ENCODE measurements around the gene PLB1. TPM values are rescaled to one million over a fixed set of nuclear protein-coding genes. Genes with fewer than 3 reads are reported as not detected.
"Not testable (repeated sequence)": the region's sequence is repeated elsewhere in the genome, so short reads cannot be mapped to it uniquely, and the experiment has no call there.

PLB1 gene
- total and polyA plus RNA-seq, 9 donors = 1.4 to 4.3 (median 2.0) TPM

GRCh38 chr2:28544922-28545589 is 49.2 kb downstream of the PLB1 start:
- Histone ChIP-seq H3K9me3 (replicated peaks; ENCODE audit: control insufficient read depth, low read depth, low read length) (no peaks in the 10 kb centered on the region), H3K27ac (ENCODE audit: low read length) (peak overlapping the region; percentile 92), H3K4me3 (ENCODE audit: low read length) (no peak overlapping the region), H3K27me3 (ENCODE audit: control insufficient read depth, insufficient read depth, low read length) (no peaks in the 10 kb centered on the region), H3K36me3 (ENCODE audit: control insufficient read depth, insufficient read depth, low read length) (no peaks in the 10 kb centered on the region), H3K4me1 (ENCODE audit: control insufficient read depth, insufficient read depth, low read length) (peaks cover 41% of the 10 kb centered on the region)
- DNase-seq = no peak
- 71% methylated on average over 16 of the region's 18 CpGs for WGBS (ENCODE audit: insufficient coverage)

GRCh38 chr2:28545590-28546200 is 49.8 kb downstream of the PLB1 start:
- H3K27ac ChIP-seq (ENCODE audit: low read length) = no peak overlapping the region
- H3K9me3 ChIP-seq (replicated peaks; ENCODE audit: control insufficient read depth, low read depth, low read length) = no peaks in the 10 kb centered on the region
- no peak overlapping the region for H3K4me3 ChIP-seq (ENCODE audit: low read length)
- H3K36me3 ChIP-seq (ENCODE audit: control insufficient read depth, insufficient read depth, low read length) = no peaks in the 10 kb centered on the region
- peaks cover 41% of the 10 kb centered on the region for H3K4me1 ChIP-seq (ENCODE audit: control insufficient read depth, insufficient read depth, low read length)
- DNase-seq = no peak
- no peaks in the 10 kb centered on the region for H3K27me3 ChIP-seq (ENCODE audit: control insufficient read depth, insufficient read depth, low read length)
- WGBS (ENCODE audit: insufficient coverage) = 75% methylated on average over 4 of the region's 9 CpGs

GRCh38 chr2:28546242-28546641 is 50.4 kb downstream of the PLB1 start:
- no peaks in the 10 kb centered on the region for H3K9me3 ChIP-seq (replicated peaks; ENCODE audit: control insufficient read depth, low read depth, low read length)
- no peak overlapping the region for H3K27ac ChIP-seq (ENCODE audit: low read length)
- DNase-seq = no peak
- peaks cover 41% of the 10 kb centered on the region for H3K4me1 ChIP-seq (ENCODE audit: control insufficient read depth, insufficient read depth, low read length)
- H3K36me3 ChIP-seq (ENCODE audit: control insufficient read depth, insufficient read depth, low read length) = no peaks in the 10 kb centered on the region
- WGBS (ENCODE audit: insufficient coverage) = 33% methylated on average over 2 of the region's 7 CpGs
- H3K27me3 ChIP-seq (ENCODE audit: control insufficient read depth, insufficient read depth, low read length) = no peaks in the 10 kb centered on the region
- H3K4me3 ChIP-seq (ENCODE audit: low read length) = no peak overlapping the region

- H3K9me3 ChIP-seq (replicated peaks; ENCODE audit: control insufficient read depth, low read depth, low read length) = no peaks in the 10 kb centered on the region
- 69% methylated on average over 5 of the region's 7 CpGs for WGBS (ENCODE audit: insufficient coverage)
- no peak for DNase-seq
- H3K36me3 ChIP-seq (ENCODE audit: control insufficient read depth, insufficient read depth, low read length) = no peaks in the 10 kb centered on the region
- peaks cover 41% of the 10 kb centered on the region for H3K4me1 ChIP-seq (ENCODE audit: control insufficient read depth, insufficient read depth, low read length)
- no peak overlapping the region for H3K27ac ChIP-seq (ENCODE audit: low read length)
- H3K27me3 ChIP-seq (ENCODE audit: control insufficient read depth, insufficient read depth, low read length) = no peaks in the 10 kb centered on the region
- no peak overlapping the region for H3K4me3 ChIP-seq (ENCODE audit: low read length)
Observed at GRCh38 chr2:28547223-28547860, 51.5 kb downstream of the PLB1 start.

GRCh38 chr2:28547906-28548600 is 52.2 kb downstream of the PLB1 start:
- no peaks in the 10 kb centered on the region for H3K9me3 ChIP-seq (replicated peaks; ENCODE audit: control insufficient read depth, low read depth, low read length)
- WGBS (ENCODE audit: insufficient coverage) = 94% methylated on average over 3 of the region's 10 CpGs
- H3K27ac ChIP-seq (ENCODE audit: low read length) = no peak overlapping the region
- no peak overlapping the region for H3K4me3 ChIP-seq (ENCODE audit: low read length)
- DNase-seq = no peak
- peaks cover 34% of the 10 kb centered on the region for H3K4me1 ChIP-seq (ENCODE audit: control insufficient read depth, insufficient read depth, low read length)
- no peaks in the 10 kb centered on the region for H3K27me3 ChIP-seq (ENCODE audit: control insufficient read depth, insufficient read depth, low read length)
- no peaks in the 10 kb centered on the region for H3K36me3 ChIP-seq (ENCODE audit: control insufficient read depth, insufficient read depth, low read length)

- H3K4me1 ChIP-seq (ENCODE audit: control insufficient read depth, insufficient read depth, low read length) = peaks cover 12% of the 10 kb centered on the region
- H3K9me3 ChIP-seq (replicated peaks; ENCODE audit: control insufficient read depth, low read depth, low read length); H3K27ac ChIP-seq (ENCODE audit: low read length); H3K36me3 ChIP-seq (ENCODE audit: control insufficient read depth, insufficient read depth, low read length); DNase-seq; H3K4me3 ChIP-seq (ENCODE audit: low read length); H3K27me3 ChIP-seq (ENCODE audit: control insufficient read depth, insufficient read depth, low read length): not testable (repeated sequence)
- no CpG with 5 or more reads among the region's 10 CpGs for WGBS (ENCODE audit: insufficient coverage)
Observed at GRCh38 chr2:28550345-28550744, 54.5 kb downstream of the PLB1 start.

GRCh38 chr2:28552045-28552823 is 56.4 kb downstream of the PLB1 start:
- Histone ChIP-seq H3K27me3 (ENCODE audit: control insufficient read depth, insufficient read depth, low read length) (no peaks in the 10 kb centered on the region), H3K36me3 (ENCODE audit: control insufficient read depth, insufficient read depth, low read length) (no peaks in the 10 kb centered on the region), H3K4me1 (ENCODE audit: control insufficient read depth, insufficient read depth, low read length) (no peaks in the 10 kb centered on the region), H3K4me3 (ENCODE audit: low read length) (no peak overlapping the region), H3K27ac (ENCODE audit: low read length) (no peak overlapping the region), H3K9me3 (replicated peaks; ENCODE audit: control insufficient read depth, low read depth, low read length) (no peaks in the 10 kb centered on the region)
- WGBS (ENCODE audit: insufficient coverage) = 61% methylated on average over 3 of the region's 3 CpGs
- no peak for DNase-seq

- no peaks in the 10 kb centered on the region for H3K4me1 ChIP-seq (ENCODE audit: control insufficient read depth, insufficient read depth, low read length)
- H3K9me3 ChIP-seq (replicated peaks; ENCODE audit: control insufficient read depth, low read depth, low read length) = no peaks in the 10 kb centered on the region
- H3K36me3 ChIP-seq (ENCODE audit: control insufficient read depth, insufficient read depth, low read length) = no peaks in the 10 kb centered on the region
- no peak for DNase-seq
- no peak overlapping the region for H3K4me3 ChIP-seq (ENCODE audit: low read length)
- no peak overlapping the region for H3K27ac ChIP-seq (ENCODE audit: low read length)
- H3K27me3 ChIP-seq (ENCODE audit: control insufficient read depth, insufficient read depth, low read length) = no peaks in the 10 kb centered on the region
- WGBS (ENCODE audit: insufficient coverage) = 88% methylated on average over 2 of the region's 4 CpGs
Observed at GRCh38 chr2:28556303-28556702, 60.4 kb downstream of the PLB1 start.

GRCh38 chr2:28557389-28558131 is 61.7 kb downstream of the PLB1 start:
- no peak for DNase-seq
- Histone ChIP-seq H3K4me1 (ENCODE audit: control insufficient read depth, insufficient read depth, low read length) (no peaks in the 10 kb centered on the region), H3K9me3 (replicated peaks; ENCODE audit: control insufficient read depth, low read depth, low read length) (no peaks in the 10 kb centered on the region), H3K36me3 (ENCODE audit: control insufficient read depth, insufficient read depth, low read length) (no peaks in the 10 kb centered on the region), H3K27me3 (ENCODE audit: control insufficient read depth, insufficient read depth, low read length) (no peaks in the 10 kb centered on the region), H3K27ac (ENCODE audit: low read length) (no peak overlapping the region), H3K4me3 (ENCODE audit: low read length) (no peak overlapping the region)
- WGBS (ENCODE audit: insufficient coverage) = 33% methylated on average over 1 of the region's 6 CpGs
